GM12878 (cell line): ENCODE results near the gene LRRK1.

Experiments used
- PAX5 ChIP-seq: IDR thresholded peaks from 2 replicates; pipeline ENCODE4 v1.6.1; 2011; ENCODE audit warnings: low read depth, low read length, borderline replicate concordance
- POLR2AphosphoS5 ChIP-seq: IDR thresholded peaks from 2 replicates; pipeline ENCODE4 v1.6.1; 2011; ENCODE audit warnings: mild to moderate bottlenecking, low read length, inconsistent platforms
- TF ChIP-seq, protein P1 (sequence below), 3 experiments: IDR thresholded peaks in 2 of 3; conservative IDR thresholded peaks in 1 of 3; 2 replicates each; pipeline ENCODE4 v1.5.1; 2011; ENCODE audit warnings: low read depth in 3 of 3, low read length in 3 of 3, mild to moderate bottlenecking in 3 of 3, control low read depth in 2 of 3, moderate library complexity in 2 of 3, inconsistent platforms in 1 of 3, mixed read lengths in 1 of 3; ENCODE audit not compliant: control insufficient read depth in 2 of 3, insufficient read depth in 1 of 3; ENCODE audit errors: extremely low read depth in 1 of 3

- TF ChIP-seq, protein P1, sequence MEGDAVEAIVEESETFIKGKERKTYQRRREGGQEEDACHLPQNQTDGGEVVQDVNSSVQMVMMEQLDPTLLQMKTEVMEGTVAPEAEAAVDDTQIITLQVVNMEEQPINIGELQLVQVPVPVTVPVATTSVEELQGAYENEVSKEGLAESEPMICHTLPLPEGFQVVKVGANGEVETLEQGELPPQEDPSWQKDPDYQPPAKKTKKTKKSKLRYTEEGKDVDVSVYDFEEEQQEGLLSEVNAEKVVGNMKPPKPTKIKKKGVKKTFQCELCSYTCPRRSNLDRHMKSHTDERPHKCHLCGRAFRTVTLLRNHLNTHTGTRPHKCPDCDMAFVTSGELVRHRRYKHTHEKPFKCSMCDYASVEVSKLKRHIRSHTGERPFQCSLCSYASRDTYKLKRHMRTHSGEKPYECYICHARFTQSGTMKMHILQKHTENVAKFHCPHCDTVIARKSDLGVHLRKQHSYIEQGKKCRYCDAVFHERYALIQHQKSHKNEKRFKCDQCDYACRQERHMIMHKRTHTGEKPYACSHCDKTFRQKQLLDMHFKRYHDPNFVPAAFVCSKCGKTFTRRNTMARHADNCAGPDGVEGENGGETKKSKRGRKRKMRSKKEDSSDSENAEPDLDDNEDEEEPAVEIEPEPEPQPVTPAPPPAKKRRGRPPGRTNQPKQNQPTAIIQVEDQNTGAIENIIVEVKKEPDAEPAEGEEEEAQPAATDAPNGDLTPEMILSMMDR (IDR thresholded peaks at IDR 0.05 in 2 of 3, conservative IDR thresholded peaks at IDR 0.05 in 1 of 3; ENCODE audit: control insufficient read depth in 2 of 3, extremely low read depth in 1 of 3, insufficient read depth in 1 of 3, low read depth in 3 of 3, low read length in 3 of 3), result no peak
- TF ChIP-seq PAX5 (no peak), POLR2AphosphoS5 (no peak)
These were observed 94.9 kb downstream of the LRRK1 start for GRCh38 chr15:101013769-101014675.
